GM12878 (cell line): ENCODE data around the gene LTC4S. TPM values are rescaled to one million over a fixed set of nuclear protein-coding genes. Genes with fewer than 3 reads are reported as not detected.

Source experiments
- ATAC-seq: fragments of 200-7000 bp; cut with Tn5 transposase; 3 replicates; pipeline ENCODE4 v1.9.1; 2020; ENCODE audit warnings: mild to moderate bottlenecking, moderate library complexity
- BruUV-seq: library from RNA; stranded (reverse); fragments of 400-500 nt; replicated peaks from 2 replicates; lab custom pipeline; 2021; lab: Mats Ljungman, UMichigan
- CTCF ChIA-PET: fragments of 300-600 bp; sonication (Branson Sonifier 250); formaldehyde crosslinking; extraction: SDS; loops from one replicate; lab custom pipeline; 2021; ENCODE audit warnings: inconsistent platforms; lab: Yijun Ruan, JAX
- POLR2A ChIA-PET: fragments of 350-600 bp; formaldehyde crosslinking; extraction: SDS; loops from one replicate; lab custom pipeline; 2021; ENCODE audit warnings: inconsistent platforms; lab: Charles Lee
- RAD21 ChIA-PET: fragments of 300-600 bp; sonication (Branson Sonifier 250); formaldehyde crosslinking; loops from one replicate; lab custom pipeline; 2023; ENCODE audit warnings: antibody characterized with exemption; ENCODE audit not compliant: unreplicated experiment; lab: Charles Lee
- SMC1A ChIA-PET: fragments of 300-600 bp; sonication (Branson Sonifier 250); formaldehyde crosslinking; loops from one replicate; lab custom pipeline; 2023; ENCODE audit not compliant: unreplicated experiment, uncharacterized antibody; lab: Charles Lee
- DNase-seq: peaks from one replicate; pipeline ENCODE4 v3.0.0-alpha.2; 2011; ENCODE audit warnings: low read depth, low spot score
- FAIRE-seq: peaks from 3 replicates; lab custom pipeline; 2011; peaks lifted over from hg19 to GRCh38; lab: Jason Lieb, UNC
- H2AFZ ChIP-seq: 2 replicates; pipeline ENCODE4 v1.6.0; 2011; ENCODE audit warnings: low read depth, low read length, control low read depth; ENCODE audit not compliant: control insufficient read depth
- H3K27ac ChIP-seq: 2 replicates; pipeline ENCODE4 v1.5.1; 2011; ENCODE audit warnings: control low read depth; ENCODE audit not compliant: control insufficient read depth, insufficient read depth
- H3K27me3 ChIP-seq, 2 experiments: replicated peaks in 1 of 2; 2 replicates each; pipeline versions ENCODE4 v1.6.0 to v1.6.1; 2011; ENCODE audit warnings: low read length in 1 of 2; ENCODE audit not compliant: control insufficient read depth in 2 of 2, insufficient read depth in 2 of 2
- H3K36me3 ChIP-seq, 2 experiments: 2 replicates each; pipeline ENCODE4 v1.5.1; 2011; ENCODE audit warnings: low read length in 1 of 2; ENCODE audit not compliant: control insufficient read depth in 2 of 2, insufficient read depth in 2 of 2
- H3K4me1 ChIP-seq: 2 replicates; pipeline ENCODE4 v1.6.1; 2011; ENCODE audit warnings: mild to moderate bottlenecking, low read length, moderate library complexity, mixed read lengths; ENCODE audit not compliant: control insufficient read depth, insufficient read depth
- H3K4me2 ChIP-seq: 2 replicates; pipeline ENCODE4 v1.6.0; 2011; ENCODE audit warnings: control low read depth; ENCODE audit not compliant: control insufficient read depth, insufficient read depth
- H3K4me3 ChIP-seq: fragments of 200-600 bp; sonication (generic); 2 replicates; pipeline ENCODE4 v1.5.1; 2016
- H3K79me2 ChIP-seq: 2 replicates; pipeline ENCODE4 v1.6.0; 2011; ENCODE audit warnings: low read length; ENCODE audit not compliant: control insufficient read depth, insufficient read depth
- H3K9ac ChIP-seq: 2 replicates; pipeline ENCODE4 v1.8.0; 2011; ENCODE audit warnings: low read length, control low read depth, mixed read lengths; ENCODE audit not compliant: control insufficient read depth, insufficient read depth
- H3K9me3 ChIP-seq: replicated peaks from 3 replicates; pipeline ENCODE4 v1.5.1; 2011; ENCODE audit warnings: mild to moderate bottlenecking, low read length; ENCODE audit not compliant: control insufficient read depth, insufficient read depth
- H4K20me1 ChIP-seq: 2 replicates; pipeline ENCODE4 v1.6.0; 2011; ENCODE audit not compliant: control insufficient read depth, insufficient read depth
- E4F1 ChIP-seq: fragments of 450-650 bp; IDR thresholded peaks from 2 replicates; pipeline ENCODE4 v1.6.1; 2018; ENCODE audit warnings: borderline replicate concordance, mild to moderate bottlenecking; ENCODE audit not compliant: partially characterized antibody
- FOXM1 ChIP-seq: IDR thresholded peaks from 2 replicates; pipeline ENCODE4 v1.6.1; 2012; ENCODE audit warnings: low read depth, mild to moderate bottlenecking, inconsistent platforms, low read length, moderate library complexity
- HDAC6 ChIP-seq: fragments of 200-600 bp; sonication (generic); IDR thresholded peaks from one replicate; pipeline ENCODE4 v1.8.0; 2017; ENCODE audit warnings: antibody characterized with exemption; ENCODE audit not compliant: unreplicated experiment
- NR2C2 ChIP-seq: IDR thresholded peaks from 2 replicates; pipeline ENCODE4 v1.6.1; 2011; ENCODE audit warnings: borderline replicate concordance, low read depth; ENCODE audit not compliant: control insufficient read depth, insufficient read length
- RB1 ChIP-seq: fragments of 450-650 bp; formaldehyde crosslinking; IDR thresholded peaks from 2 replicates; pipeline ENCODE4 v1.6.1; 2017; ENCODE audit warnings: mild to moderate bottlenecking, borderline replicate concordance
- SIN3A ChIP-seq: IDR thresholded peaks from 2 replicates; pipeline ENCODE4 v1.6.1; 2012; ENCODE audit warnings: low read depth, low read length, improper control_type of control experiment
- ZNF24 ChIP-seq: fragments of 450-650 bp; IDR thresholded peaks from 2 replicates; pipeline ENCODE4 v1.6.1; 2017; ENCODE audit warnings: antibody characterized with exemption, mild to moderate bottlenecking
- ZZZ3 ChIP-seq: IDR thresholded peaks from 2 replicates; pipeline ENCODE4 v1.6.1; 2011; ENCODE audit warnings: low read depth; ENCODE audit not compliant: control insufficient read depth, insufficient read length
- WGBS: methylation state at CpG from one replicate; pipeline ENCODE4 v1.1.6; 2016; ENCODE audit warnings: low lambda C conversion rate; ENCODE audit not compliant: insufficient replicate concordance, insufficient coverage; ENCODE audit errors: missing lambda C conversion rate; 5-methylcytosine and 5-hydroxymethylcytosine counted together
- in situ Hi-C: fragments of 300-500 bp; cut with MboI; formaldehyde crosslinking; loops from 9 replicates; pipeline ENCODE4 v1.14.3; 2018; ENCODE audit warnings: mixed read lengths
- intact Hi-C: fragments of 100-400 bp; cut with micrococcal nuclease; formaldehyde crosslinking; loops from one replicate; pipeline ENCODE4 v1.14.2; 2022; ENCODE audit not compliant: unreplicated experiment
- polyA plus RNA-seq, 11 experiments: library from polyadenylated mRNA; depleted of rRNA in 4 of 11; unstranded in 6 of 11; stranded (reverse) in 5 of 11; fragments of >200 nt; fragmentation: Nextera tagmentation in 4 of 11; fragmentation: Illumina TruSeq in 1 of 11; extraction: Ambion mirVana in 4 of 11; extraction: Trizol in 1 of 11; gene quantifications; 1 replicate in 1 of 11; 2 replicates in 10 of 11; pipeline versions ENCODE4 v1.2.1 to v1.2.3, GENCODE V29; 2011 to 2016; ENCODE audit warnings: inconsistent platforms in 2 of 11, missing spikeins in 2 of 11, low read depth in 1 of 11
- total RNA-seq, 4 experiments: library from RNA; depleted of rRNA in 3 of 4; stranded (reverse); fragments of >200 nt in 3 of 4; fragmentation: Illumina TruSeq in 1 of 4; extraction: Trizol in 1 of 4; gene quantifications; 2 replicates each; pipeline versions ENCODE4 v1.2.1 to v1.2.3, GENCODE V29; 2013 to 2021

The LTC4S gene
- total and polyA plus RNA-seq, 10 of the 15 experiments (the other 5 are each of a cell fraction or from before 2014, with no cell fraction given): 0.78 to 3.6 (median 1.8) TPM; not detected in 5

GRCh38 chr5:179817470-179817840 is 23.7 kb downstream of the LTC4S start:
- CTCF ChIA-PET: interaction anchor here (0.9 kb wide), 1 partner anchor 102 kb away, joined by 3 read pairs; no protein-coding TSS in a partner anchor
- RAD21 ChIA-PET: interaction anchor here (1.1 to 1.7 kb wide), 2 partner anchors 14 to 15 kb away, joined by 3 to 4 read pairs; no protein-coding TSS in a partner anchor
- no peak overlapping the region for H3K27ac ChIP-seq
- H3K4me3 ChIP-seq: peak overlapping the region; percentile 41; the same call in 1 of the 2 replicates
- no peaks in the 10 kb centered on the region for H3K9me3 ChIP-seq
- H3K27me3 ChIP-seq: no peaks in the 10 kb centered on the region
- WGBS: 83% methylated on average over 8 of the region's 8 CpGs
- TF ChIP-seq SIN3A (no peak), FOXM1 (no peak), ZZZ3 (no peak), ZNF24 (no peak), RB1 (no peak), NR2C2 (no peak), E4F1 (no peak), HDAC6 (no peak)
- H2AFZ ChIP-seq: peak overlapping the region; percentile 64
- H3K36me3 ChIP-seq: no peaks in the 10 kb centered on the region; a peak in 2 of 4 replicates
- in situ Hi-C loops (loop anchor here (10.0 to 25.0 kb wide), 2 partner anchors 995 to 1693 kb away; partner anchors contain the start of gene MGAT1), intact Hi-C loops (no loop called here)
- ATAC-seq (no peak), DNase-seq (no peak), FAIRE-seq (no peak)
- peaks cover 21% of the 10 kb centered on the region for H3K79me2 ChIP-seq
- H4K20me1 ChIP-seq: peaks cover 6% of the 10 kb centered on the region
- H3K4me2 ChIP-seq: peak overlapping the region; percentile 91
- H3K9ac ChIP-seq: peak overlapping the region; percentile 58; the same call in 1 of the 2 replicates
- POLR2A ChIA-PET: no interaction called here
- peaks cover 34% of the 10 kb centered on the region for H3K4me1 ChIP-seq
- no TSS peak for BruUV-seq
- SMC1A ChIA-PET: no interaction called here
